ENCODE data around the gene SLC45A2.

- TF ChIP-seq CTCF (IDR thresholded peaks at IDR 0.05) (no peak), ZFX (IDR thresholded peaks at IDR 0.05; ENCODE audit: borderline replicate concordance) (no peak)
Measured at GRCh38 chr5:33941090-33941489, 43.4 kb downstream of the SLC45A2 start.
